Activated CD8-positive, alpha-beta memory T cell treated with anti-CD3 and anti-CD28 coated beads, Interleukin-2, amount 10 ng/mL, durations not matched to agents 7 days and 5 days (primary cell): ENCODE results near the gene RAB28. TPM values are rescaled to one million over a fixed set of nuclear protein-coding genes. Genes with fewer than 3 reads are reported as not detected.
A peak's percentile ranks its signal among the peaks of the same experiment; 100 is the strongest.

ENCODE experiments used
- ATAC-seq: fragments of 150-1000 bp; cut with Tn5 transposase; one replicate; pipeline ENCODE4 v1.10.0; 2021; ENCODE audit warnings: moderate library complexity
- CTCF ChIA-PET: fragments of 350-600 bp; sonication (Branson Sonifier 250); formaldehyde crosslinking; loops from one replicate; lab custom pipeline; 2021; ENCODE audit warnings: antibody characterized with exemption; lab: Charles Lee
- DNase-seq: peaks from one replicate; pipeline ENCODE4 v3.0.0-alpha.2; 2020
- H3K27ac Mint-ChIP-seq: one replicate; pipeline ENCODE4 v1.8.0; 2021; ENCODE audit warnings: mild to moderate bottlenecking, mixed read lengths
- H3K27me3 Mint-ChIP-seq: one replicate; pipeline ENCODE4 v1.8.0; 2021; ENCODE audit warnings: mixed read lengths
- H3K36me3 Mint-ChIP-seq: one replicate; pipeline ENCODE4 v1.8.0; 2021; ENCODE audit warnings: mild to moderate bottlenecking, mixed read lengths
- H3K4me1 Mint-ChIP-seq: one replicate; pipeline ENCODE4 v1.8.0; 2021; ENCODE audit warnings: mixed read lengths
- H3K4me3 Mint-ChIP-seq: one replicate; pipeline ENCODE4 v1.8.0; 2021; ENCODE audit warnings: mild to moderate bottlenecking, moderate library complexity, mixed read lengths
- H3K9me3 Mint-ChIP-seq: one replicate; pipeline ENCODE4 v1.8.0; 2022; ENCODE audit warnings: low read depth, mixed read lengths
- total RNA-seq, 2 experiments: library from RNA; stranded (reverse); gene quantifications; one replicate each; pipeline ENCODE4 v1.2.3, GENCODE V29; 2021

RAB28 gene
- total RNA-seq: 10 to 100 TPM; 13.7 to 19.0 TPM

DNA sequence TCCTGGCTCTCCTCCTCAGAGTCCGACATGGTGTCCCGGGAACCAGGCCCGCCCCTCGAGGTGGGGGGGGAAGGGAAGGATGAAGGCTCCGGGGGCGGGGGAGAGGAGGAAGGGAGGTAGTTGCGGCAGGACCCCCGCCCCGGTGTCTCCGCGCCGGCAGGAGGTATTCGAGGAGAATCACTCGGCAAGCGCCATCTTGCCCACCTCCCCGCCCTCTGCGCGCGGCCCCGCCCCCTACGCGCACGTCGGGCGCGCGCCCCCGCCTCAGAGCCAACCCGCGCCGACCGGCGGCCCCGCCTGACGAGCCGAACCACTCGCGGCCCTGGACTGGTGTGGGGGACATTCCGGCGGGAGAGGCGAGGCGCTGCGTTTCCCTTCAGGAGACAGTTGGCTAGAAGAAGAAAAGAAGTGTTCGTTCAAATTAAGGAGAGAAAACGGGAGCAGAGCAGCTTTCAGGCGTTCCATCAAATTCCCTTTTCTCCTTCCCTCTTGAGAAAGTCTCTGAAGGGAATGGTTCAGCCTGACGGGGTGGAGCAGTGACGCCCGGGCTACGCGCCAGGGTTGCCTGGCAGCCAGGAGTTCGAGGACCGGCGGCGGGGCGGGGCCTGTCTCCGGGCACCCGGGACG, at the start of gene RAB28:
RAB28 (minus strand) TSS at position 219 of the 627 bp plus-strand sequence.
- CTCF ChIA-PET: interaction anchor here (0.9 kb wide), 1 partner anchor 64 kb away, joined by 3 read pairs; no protein-coding TSS in a partner anchor
- ATAC-seq: peak; percentile 95
- H3K27ac Mint-ChIP-seq: peak within 1 kb of the TSS; percentile 98
- peaks cover 26% of the 10 kb centered on the region for H3K4me1 Mint-ChIP-seq
- peak within 1 kb of the TSS; percentile 88 for H3K4me3 Mint-ChIP-seq
- H3K36me3 Mint-ChIP-seq: peaks cover 2% of the 10 kb centered on the region
- peaks cover 11% of the 10 kb centered on the region for H3K27me3 Mint-ChIP-seq
- H3K9me3 Mint-ChIP-seq: no peaks in the 10 kb centered on the region
- peak; percentile 94 for DNase-seq

DNA sequence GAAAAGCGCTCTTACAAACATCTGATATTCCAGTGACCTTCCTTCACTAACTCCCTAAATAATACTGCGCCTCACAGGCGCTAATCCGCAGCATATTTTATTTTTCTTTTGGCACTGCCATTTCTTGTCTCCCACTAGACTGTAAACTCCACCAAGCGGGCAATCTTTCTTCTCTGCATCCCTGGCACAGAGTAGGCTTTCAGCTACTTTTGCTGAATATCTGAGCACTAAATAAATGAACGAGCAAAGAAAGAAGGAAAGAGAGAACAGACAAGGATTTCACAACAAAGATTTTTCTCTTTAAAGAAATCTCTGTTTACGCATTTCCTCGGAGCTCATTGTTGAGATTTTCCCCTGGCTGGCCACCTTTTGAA, 47.5 kb upstream of the RAB28 start:
- H3K27ac Mint-ChIP-seq: no peak overlapping the region
- H3K36me3 Mint-ChIP-seq: peaks cover 9% of the 10 kb centered on the region
- no peak for DNase-seq
- peaks cover 10% of the 10 kb centered on the region for H3K4me1 Mint-ChIP-seq
- peaks cover 2% of the 10 kb centered on the region for H3K9me3 Mint-ChIP-seq
- CTCF ChIA-PET: interaction anchor here (1.0 kb wide), 1 partner anchor 10 kb away, joined by 3 read pairs; no protein-coding TSS in a partner anchor
- H3K27me3 Mint-ChIP-seq: peaks cover 95% of the 10 kb centered on the region
- ATAC-seq: no peak
- H3K4me3 Mint-ChIP-seq: no peak overlapping the region

- H3K4me3 Mint-ChIP-seq: no peak overlapping the region
- peaks cover 9% of the 10 kb centered on the region for H3K36me3 Mint-ChIP-seq
- H3K27me3 Mint-ChIP-seq: peaks cover 95% of the 10 kb centered on the region
- H3K27ac Mint-ChIP-seq: no peak overlapping the region
- no peak for ATAC-seq
- CTCF ChIA-PET: interaction anchor here (0.8 to 1.0 kb wide), 2 partner anchors 10 to 11 kb away, joined by 3 to 4 read pairs; no protein-coding TSS in a partner anchor
- H3K9me3 Mint-ChIP-seq: no peaks in the 10 kb centered on the region
- DNase-seq: no peak
- peaks cover 10% of the 10 kb centered on the region for H3K4me1 Mint-ChIP-seq
Measured at GRCh38 chr4:13530823-13531624, 46.9 kb upstream of the RAB28 start.

DNA sequence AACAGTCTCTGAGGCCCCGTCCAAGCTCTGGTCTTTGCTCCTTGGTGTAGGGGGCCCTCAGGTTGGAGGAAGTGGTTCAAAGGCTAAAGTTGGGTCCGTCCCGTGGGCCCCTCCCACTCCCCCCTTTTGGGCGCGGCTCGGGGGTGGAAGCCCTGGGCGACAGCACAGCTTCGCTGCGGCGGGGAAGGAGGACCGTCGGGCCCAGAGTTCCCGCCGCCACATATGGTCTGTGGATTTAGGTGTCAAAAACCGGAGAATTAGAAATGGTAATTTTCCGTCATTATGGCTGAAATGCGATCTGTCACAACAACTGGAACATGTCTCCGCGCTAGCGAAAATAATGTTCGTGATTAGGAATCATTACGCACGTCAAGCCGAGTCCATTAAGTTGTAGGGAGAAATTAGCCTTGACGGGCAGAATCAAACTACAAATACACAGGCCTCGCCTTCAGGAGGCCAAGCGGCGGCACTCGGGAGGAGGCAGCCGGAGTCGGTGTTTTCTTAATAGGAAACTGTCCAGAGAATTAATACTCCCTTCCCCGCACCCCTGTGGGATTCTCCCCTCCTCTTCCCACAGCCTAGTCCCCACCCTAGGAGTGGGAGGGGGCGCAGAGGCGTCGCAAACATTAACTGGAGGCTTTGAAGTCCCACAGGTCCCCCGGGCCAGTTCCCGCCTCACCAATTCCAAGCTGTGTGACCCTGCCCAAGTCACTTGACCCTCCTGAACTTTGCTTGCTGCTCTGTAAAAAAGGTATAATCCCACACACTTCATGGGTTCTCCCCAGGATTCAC, 45.2 kb upstream of the RAB28 start:
- Mint-ChIP-seq H3K4me1 (peaks cover 10% of the 10 kb centered on the region), H3K27me3 (peaks cover 94% of the 10 kb centered on the region), H3K4me3 (no peak overlapping the region), H3K36me3 (peaks cover 9% of the 10 kb centered on the region), H3K9me3 (peaks cover 2% of the 10 kb centered on the region), H3K27ac (peak overlapping the region; percentile 70)
- no peak for ATAC-seq
- no peak for DNase-seq
- CTCF ChIA-PET: no interaction called here

GRCh38 chr4:13528821-13529127, 44.6 kb upstream of the RAB28 start:
- Mint-ChIP-seq H3K36me3 (peaks cover 9% of the 10 kb centered on the region), H3K9me3 (peaks cover 2% of the 10 kb centered on the region), H3K27me3 (peaks cover 94% of the 10 kb centered on the region), H3K4me1 (peaks cover 10% of the 10 kb centered on the region), H3K27ac (peak overlapping the region; percentile 70), H3K4me3 (no peak overlapping the region)
- no peak for ATAC-seq
- no peak for DNase-seq
- CTCF ChIA-PET: no interaction called here

GRCh38 chr4:13527981-13528820, 44.1 kb upstream of the RAB28 start:
- ATAC-seq: peak; percentile 39
- Mint-ChIP-seq H3K27me3 (peaks cover 93% of the 10 kb centered on the region), H3K27ac (peak overlapping the region; percentile 70), H3K4me1 (peaks cover 10% of the 10 kb centered on the region), H3K36me3 (peaks cover 9% of the 10 kb centered on the region), H3K9me3 (peaks cover 2% of the 10 kb centered on the region), H3K4me3 (no peak overlapping the region)
- CTCF ChIA-PET: no interaction called here
- no peak for DNase-seq

- DNase-seq (no peak), ATAC-seq (no peak)
- no peak overlapping the region for H3K4me3 Mint-ChIP-seq
- no peak overlapping the region for H3K27ac Mint-ChIP-seq
- CTCF ChIA-PET: no interaction called here
- peaks cover 93% of the 10 kb centered on the region for H3K27me3 Mint-ChIP-seq
- H3K9me3 Mint-ChIP-seq: peaks cover 2% of the 10 kb centered on the region
- peaks cover 14% of the 10 kb centered on the region for H3K4me1 Mint-ChIP-seq
- H3K36me3 Mint-ChIP-seq: peaks cover 9% of the 10 kb centered on the region
Measured at GRCh38 chr4:13527192-13527980, 43.2 kb upstream of the RAB28 start.

GRCh38 chr4:13526658-13527057, 42.5 kb upstream of the RAB28 start:
- Mint-ChIP-seq H3K36me3 (peaks cover 9% of the 10 kb centered on the region), H3K9me3 (peaks cover 2% of the 10 kb centered on the region), H3K4me3 (no peak overlapping the region), H3K4me1 (peaks cover 14% of the 10 kb centered on the region), H3K27me3 (peaks cover 95% of the 10 kb centered on the region), H3K27ac (no peak overlapping the region)
- DNase-seq (no peak), ATAC-seq (no peak)
- CTCF ChIA-PET: interaction anchor here (1.5 kb wide), 1 partner anchor 15 kb away, joined by 3 read pairs; no protein-coding TSS in a partner anchor

- peaks cover 9% of the 10 kb centered on the region for H3K36me3 Mint-ChIP-seq
- H3K27me3 Mint-ChIP-seq: peaks cover 92% of the 10 kb centered on the region
- CTCF ChIA-PET: interaction anchor here (1.5 kb wide), 1 partner anchor 16 kb away, joined by 3 read pairs; no protein-coding TSS in a partner anchor
- no peak overlapping the region for H3K4me3 Mint-ChIP-seq
- H3K9me3 Mint-ChIP-seq: peaks cover 2% of the 10 kb centered on the region
- no peak for ATAC-seq
- DNase-seq: no peak
- peaks cover 14% of the 10 kb centered on the region for H3K4me1 Mint-ChIP-seq
- no peak overlapping the region for H3K27ac Mint-ChIP-seq
Measured at GRCh38 chr4:13525606-13526281, 41.6 kb upstream of the RAB28 start.

- DNase-seq: no peak
- no peak for ATAC-seq
- no peak overlapping the region for H3K4me3 Mint-ChIP-seq
- H3K36me3 Mint-ChIP-seq: peaks cover 8% of the 10 kb centered on the region
- peaks cover 14% of the 10 kb centered on the region for H3K4me1 Mint-ChIP-seq
- no peak overlapping the region for H3K27ac Mint-ChIP-seq
- CTCF ChIA-PET: no interaction called here
- H3K27me3 Mint-ChIP-seq: peaks cover 87% of the 10 kb centered on the region
- H3K9me3 Mint-ChIP-seq: peaks cover 2% of the 10 kb centered on the region
Measured at GRCh38 chr4:13524504-13525243, 40.5 kb upstream of the RAB28 start.
